ENCODE measurements around the gene AKT1S1. TPM values are rescaled to one million over a fixed set of nuclear protein-coding genes. Genes with fewer than 3 reads are reported as not detected.

The AKT1S1 gene
- total and polyA plus RNA-seq, 3 donors from 2014 or later = 35.0 to 42.8 (median 35.7) TPM

GRCh38 chr19:49918089-49918488 lies 40.9 kb upstream of the AKT1S1 start:
- WGBS, 2 donors = 92 to 94% methylated on average over 8 of the region's 8 CpGs
- peaks cover 7% of the 10 kb centered on the region for H3K4me1 ChIP-seq
- H3K27me3 ChIP-seq = no peaks in the 10 kb centered on the region
- no peak for TF ChIP-seq POLR2A (IDR thresholded peaks at IDR 0.05)
- TF ChIP-seq, protein P1, sequence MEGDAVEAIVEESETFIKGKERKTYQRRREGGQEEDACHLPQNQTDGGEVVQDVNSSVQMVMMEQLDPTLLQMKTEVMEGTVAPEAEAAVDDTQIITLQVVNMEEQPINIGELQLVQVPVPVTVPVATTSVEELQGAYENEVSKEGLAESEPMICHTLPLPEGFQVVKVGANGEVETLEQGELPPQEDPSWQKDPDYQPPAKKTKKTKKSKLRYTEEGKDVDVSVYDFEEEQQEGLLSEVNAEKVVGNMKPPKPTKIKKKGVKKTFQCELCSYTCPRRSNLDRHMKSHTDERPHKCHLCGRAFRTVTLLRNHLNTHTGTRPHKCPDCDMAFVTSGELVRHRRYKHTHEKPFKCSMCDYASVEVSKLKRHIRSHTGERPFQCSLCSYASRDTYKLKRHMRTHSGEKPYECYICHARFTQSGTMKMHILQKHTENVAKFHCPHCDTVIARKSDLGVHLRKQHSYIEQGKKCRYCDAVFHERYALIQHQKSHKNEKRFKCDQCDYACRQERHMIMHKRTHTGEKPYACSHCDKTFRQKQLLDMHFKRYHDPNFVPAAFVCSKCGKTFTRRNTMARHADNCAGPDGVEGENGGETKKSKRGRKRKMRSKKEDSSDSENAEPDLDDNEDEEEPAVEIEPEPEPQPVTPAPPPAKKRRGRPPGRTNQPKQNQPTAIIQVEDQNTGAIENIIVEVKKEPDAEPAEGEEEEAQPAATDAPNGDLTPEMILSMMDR (IDR thresholded peaks at IDR 0.05) = no peak
- H3K9me3 ChIP-seq = no peaks in the 10 kb centered on the region
- DNase-seq = no peak
- intact Hi-C loops (cut with DNase I; ENCODE audit: low total_unique reads) = no loop called here
- H3K36me3 ChIP-seq (ENCODE audit: low read depth, missing control alignments) = no peaks in the 10 kb centered on the region
- H3K4me3 ChIP-seq = no peak overlapping the region
- no peak overlapping the region for H3K27ac ChIP-seq

DNA sequence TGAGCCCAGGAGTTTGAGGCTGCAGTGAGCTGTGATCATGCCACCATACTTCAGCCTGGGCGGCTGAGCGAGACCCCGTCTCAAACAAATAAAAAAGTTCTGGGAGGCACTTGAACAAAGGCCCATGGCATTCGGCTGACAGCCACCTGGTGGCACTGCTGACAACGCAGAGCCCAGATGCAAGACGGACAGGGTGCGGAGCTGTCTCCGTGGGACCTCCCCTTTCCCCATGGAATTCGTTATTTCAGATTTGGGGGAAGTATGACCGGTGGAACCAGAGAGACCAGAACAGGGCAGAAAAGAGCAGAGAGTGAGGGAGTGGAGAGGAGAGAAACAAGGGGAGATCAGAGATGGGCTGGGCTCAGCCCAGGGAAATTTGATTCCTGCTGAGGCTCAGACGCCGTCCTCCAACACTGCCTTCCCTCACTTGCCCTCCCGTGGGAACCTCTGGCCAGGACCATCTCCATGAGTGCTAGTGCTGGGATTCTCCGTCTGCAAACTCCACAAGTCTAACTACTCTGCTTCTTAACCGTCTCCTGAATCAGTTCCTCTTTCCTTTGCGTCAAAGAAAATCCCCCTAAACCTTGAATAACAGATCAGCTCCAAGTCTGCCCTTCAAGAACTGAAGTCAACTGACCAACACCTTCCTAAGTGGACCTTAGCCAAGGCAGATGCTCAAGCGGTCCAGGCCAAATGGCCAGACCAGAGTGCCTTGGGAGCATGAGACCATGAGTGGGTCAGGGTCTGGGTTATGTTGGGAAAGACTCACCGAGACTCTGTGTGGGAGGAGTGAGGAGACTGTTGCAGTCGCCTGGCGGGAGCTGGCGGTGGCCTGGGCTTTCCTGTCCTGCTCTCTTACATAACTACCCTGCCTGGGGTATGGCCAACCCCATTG lies 39.9 kb upstream of the AKT1S1 start:
- Histone ChIP-seq H3K27ac (no peak overlapping the region), H3K4me1 (peaks cover 16% of the 10 kb centered on the region), H3K27me3 (no peaks in the 10 kb centered on the region), H3K36me3 (ENCODE audit: low read depth, missing control alignments) (no peaks in the 10 kb centered on the region), H3K4me3 (no peak overlapping the region), H3K9me3 (no peaks in the 10 kb centered on the region)
- DNase-seq = no peak
- TF ChIP-seq, protein P1 (IDR thresholded peaks at IDR 0.05) = peak in 2 of 3 experiments; percentile 23 to 25
- no peak for TF ChIP-seq POLR2A (IDR thresholded peaks at IDR 0.05)
- intact Hi-C loops (cut with DNase I; ENCODE audit: low total_unique reads) = no loop called here
- WGBS, 2 donors = 79% methylated on average over 17 to 21 of the region's 21 CpGs

DNA sequence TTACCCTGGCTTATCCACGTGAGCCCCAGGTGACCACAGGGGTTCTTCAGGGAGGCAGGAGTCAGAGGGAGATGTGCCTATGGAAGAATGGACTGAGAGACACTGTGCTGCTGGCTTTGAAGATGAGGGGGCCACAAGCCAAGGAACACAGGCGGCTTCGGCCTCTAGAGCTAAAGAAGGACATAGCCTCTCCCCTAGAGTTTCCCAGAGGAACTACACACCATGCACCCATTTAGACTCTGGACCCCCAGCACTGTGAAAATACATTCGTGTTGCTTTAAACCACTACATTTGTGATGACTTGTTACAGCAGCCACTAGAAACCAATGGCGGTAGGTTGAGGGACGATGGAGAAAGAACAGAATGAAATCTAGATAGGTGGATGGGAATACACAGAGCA lies 38.1 kb upstream of the AKT1S1 start:
- intact Hi-C loops (cut with DNase I; ENCODE audit: low total_unique reads) = no loop called here
- H3K27me3 ChIP-seq = no peaks in the 10 kb centered on the region
- 93 to 95% methylated on average over 6 of the region's 6 CpGs for WGBS, 2 donors
- H3K27ac ChIP-seq = no peak overlapping the region
- no peaks in the 10 kb centered on the region for H3K9me3 ChIP-seq
- peaks cover 30% of the 10 kb centered on the region for H3K4me1 ChIP-seq
- H3K4me3 ChIP-seq = no peak overlapping the region
- TF ChIP-seq, protein P1 (IDR thresholded peaks at IDR 0.05) = peak in 1 of 3 experiments; percentile 17
- no peak for TF ChIP-seq POLR2A (IDR thresholded peaks at IDR 0.05)
- no peak for DNase-seq
- H3K36me3 ChIP-seq (ENCODE audit: low read depth, missing control alignments) = no peaks in the 10 kb centered on the region

- 76 to 86% methylated on average over 10 of the region's 10 CpGs for WGBS, 2 donors
- no peaks in the 10 kb centered on the region for H3K27me3 ChIP-seq
- no peaks in the 10 kb centered on the region for H3K36me3 ChIP-seq (ENCODE audit: low read depth, missing control alignments)
- H3K4me3 ChIP-seq = no peak overlapping the region
- intact Hi-C loops (cut with DNase I; ENCODE audit: low total_unique reads) = no loop called here
- DNase-seq = no peak
- peaks cover 30% of the 10 kb centered on the region for H3K4me1 ChIP-seq
- no peaks in the 10 kb centered on the region for H3K9me3 ChIP-seq
- TF ChIP-seq, protein P1 (IDR thresholded peaks at IDR 0.05) = no peak
- TF ChIP-seq POLR2A (IDR thresholded peaks at IDR 0.05) = no peak
- peak overlapping the region in 1 of 2 donors; percentile 39 for H3K27ac ChIP-seq
These were observed 36.6 kb upstream of the AKT1S1 start for GRCh38 chr19:49913720-49914119.
